CD4-positive, CD25-positive, alpha-beta regulatory T cell (primary cell): ENCODE measurements around the gene ELOA2. TPM values are rescaled to one million over a fixed set of nuclear protein-coding genes. Genes with fewer than 3 reads are reported as not detected.

Source experiments
- polyA plus RNA-seq, 4 donors: library from polyadenylated mRNA; unstranded; fragments of 300-500 nt; fragmentation: Illumina TruSeq; gene quantifications; one replicate each; pipeline ENCODE4 v1.2.3, GENCODE V29; 2021
- total RNA-seq: library from RNA; stranded (reverse); gene quantifications from one replicate; pipeline ENCODE4 v1.2.3, GENCODE V29; 2022

ELOA2 gene
- total and polyA plus RNA-seq, 5 donors from 2014 or later = not detected

Other genes with a start within 250 kb of the ELOA2 start
- 33.6 TPM for gene PIAS2, start 118.1 kb downstream of the ELOA2 start, total RNA-seq
- gene PIAS2, start 118.1 kb downstream of the ELOA2 start, polyA plus RNA-seq = 10 to 100 TPM; 13.2 to 21.3 (median 18.3) TPM
- gene KATNAL2, start 118.0 kb downstream of the ELOA2 start, total RNA-seq = not detected
- under 1 TPM in 1 of 4 donors, not detected in 3; 0.51 TPM for gene KATNAL2, start 118.0 kb downstream of the ELOA2 start, polyA plus RNA-seq
- gene HDHD2, start 114.9 kb upstream of the ELOA2 start, total RNA-seq = 18.7 TPM
- gene HDHD2, start 114.9 kb upstream of the ELOA2 start, polyA plus RNA-seq = 10 to 100 TPM; 39.4 to 46.7 (median 44.7) TPM
- gene IER3IP1, start 140.7 kb upstream of the ELOA2 start, total RNA-seq = 5.3 TPM
- gene IER3IP1, start 140.7 kb upstream of the ELOA2 start, polyA plus RNA-seq = 10 to 100 TPM; 16.6 to 18.9 (median 17.7) TPM
- not detected for gene SKOR2, start 216.0 kb upstream of the ELOA2 start, total RNA-seq
- gene SKOR2, start 216.0 kb upstream of the ELOA2 start, polyA plus RNA-seq = not detected